HEK293T (cell line): ENCODE results near the gene TTC7B.

ENCODE experiments used
- CTCF ChIA-PET: fragments of 350-600 bp; formaldehyde crosslinking; extraction: SDS; loops from one replicate; lab custom pipeline; 2021; ENCODE audit warnings: antibody characterized with exemption, inconsistent platforms; lab: Yijun Ruan, JAX
- POLR2A ChIA-PET: fragments of 350-600 bp; formaldehyde crosslinking; extraction: SDS; loops from one replicate; lab custom pipeline; 2020; ENCODE audit warnings: antibody characterized with exemption, inconsistent platforms; lab: Yijun Ruan, JAX
- DNase-seq: peaks from one replicate; pipeline ENCODE4 v3.0.0; 2012; ENCODE audit warnings: mixed read lengths; ENCODE audit errors: extremely low spot score
- ARNT ChIP-seq: fragments of 450-650 bp; IDR thresholded peaks from 2 replicates; pipeline ENCODE4 v1.6.1; 2017; ENCODE audit warnings: mild to moderate bottlenecking
- BHLHE40 ChIP-seq: fragments of 450-650 bp; IDR thresholded peaks from 2 replicates; pipeline ENCODE4 v1.6.1; 2016; ENCODE audit warnings: mild to moderate bottlenecking, moderate library complexity, borderline replicate concordance
- CTBP1 ChIP-seq: fragments of 450-650 bp; IDR thresholded peaks from 2 replicates; pipeline ENCODE4 v1.6.1; 2016; ENCODE audit warnings: borderline replicate concordance
- ELF4 ChIP-seq: fragments of 450-650 bp; IDR thresholded peaks from 2 replicates; pipeline ENCODE4 v1.6.1; 2017; ENCODE audit warnings: antibody characterized with exemption
- FOXA1 ChIP-seq: fragments of 450-650 bp; IDR thresholded peaks from 2 replicates; pipeline ENCODE4 v1.6.1; 2016; ENCODE audit warnings: mild to moderate bottlenecking
- FOXK2 ChIP-seq: fragments of 450-650 bp; IDR thresholded peaks from 2 replicates; pipeline ENCODE4 v1.6.1; 2016; ENCODE audit warnings: mild to moderate bottlenecking
- FOXM1 ChIP-seq: fragments of 450-650 bp; IDR thresholded peaks from 2 replicates; pipeline ENCODE4 v1.6.1; 2017; ENCODE audit warnings: mild to moderate bottlenecking, borderline replicate concordance
- HDGF ChIP-seq: fragments of 450-650 bp; IDR thresholded peaks from 2 replicates; pipeline ENCODE4 v1.6.1; 2017; ENCODE audit warnings: antibody characterized with exemption, borderline replicate concordance
- L3MBTL2 ChIP-seq: fragments of 450-650 bp; conservative IDR thresholded peaks from 2 replicates; pipeline ENCODE4 v1.6.1; 2016; ENCODE audit warnings: mild to moderate bottlenecking
- LEF1 ChIP-seq: fragments of 450-650 bp; IDR thresholded peaks from 2 replicates; pipeline ENCODE4 v1.6.1; 2017; ENCODE audit warnings: mild to moderate bottlenecking, borderline replicate concordance
- NFRKB ChIP-seq: fragments of 450-650 bp; IDR thresholded peaks from 2 replicates; pipeline ENCODE4 v1.6.1; 2016; ENCODE audit warnings: mild to moderate bottlenecking, moderate library complexity
- SP1 ChIP-seq: fragments of 450-650 bp; IDR thresholded peaks from 2 replicates; pipeline ENCODE4 v1.6.1; 2017
- SUZ12 ChIP-seq: fragments of 450-650 bp; IDR thresholded peaks from 2 replicates; pipeline ENCODE4 v1.6.1; 2016; ENCODE audit warnings: mild to moderate bottlenecking
- TARDBP ChIP-seq: fragments of 450-650 bp; IDR thresholded peaks from 2 replicates; pipeline ENCODE4 v1.6.1; 2016
- ZNF384 ChIP-seq: fragments of 450-650 bp; IDR thresholded peaks from 2 replicates; pipeline ENCODE4 v1.6.1; 2016
- TF ChIP-seq, protein P1 (sequence below): fragments of 450-650 bp; IDR thresholded peaks from 2 replicates; pipeline ENCODE4 v1.6.1; 2016

Gene TTC7B

DNA sequence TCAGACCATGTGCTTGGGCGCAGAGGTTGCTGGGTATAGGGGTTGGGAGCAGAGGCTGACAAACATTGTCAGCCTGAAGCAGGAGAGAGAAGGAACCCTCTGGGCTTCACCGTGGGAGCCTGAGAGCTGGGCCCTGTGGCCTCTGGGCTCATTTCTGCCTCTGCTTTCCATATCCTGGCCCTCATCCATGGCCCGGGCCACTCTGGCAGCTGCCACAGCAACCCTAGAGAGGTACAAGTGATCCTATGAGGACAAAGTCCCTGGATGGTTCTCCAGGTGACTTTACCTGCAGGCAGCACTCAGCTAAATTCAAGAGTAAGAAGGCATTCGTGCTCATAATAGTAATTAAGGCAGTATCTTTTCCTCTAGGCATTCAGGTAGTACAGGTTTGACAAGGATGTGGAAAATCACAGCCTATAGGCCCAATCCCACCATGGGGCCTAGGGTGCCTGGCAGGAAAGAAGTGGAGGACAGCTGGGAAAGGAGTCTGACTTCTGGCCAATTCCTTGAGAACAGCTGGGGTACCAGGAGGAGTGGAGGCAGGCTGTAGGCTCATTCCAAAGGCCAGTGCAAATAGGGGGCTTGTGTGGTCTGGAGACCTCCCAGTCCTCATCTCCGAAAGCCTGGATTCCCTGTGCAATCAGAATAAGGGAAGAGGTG, 3.6 kb upstream of the TTC7B start:
- POLR2A ChIA-PET, result no interaction called here
- CTCF ChIA-PET, result no interaction called here
- no peak for DNase-seq
- TF ChIP-seq, protein P1, sequence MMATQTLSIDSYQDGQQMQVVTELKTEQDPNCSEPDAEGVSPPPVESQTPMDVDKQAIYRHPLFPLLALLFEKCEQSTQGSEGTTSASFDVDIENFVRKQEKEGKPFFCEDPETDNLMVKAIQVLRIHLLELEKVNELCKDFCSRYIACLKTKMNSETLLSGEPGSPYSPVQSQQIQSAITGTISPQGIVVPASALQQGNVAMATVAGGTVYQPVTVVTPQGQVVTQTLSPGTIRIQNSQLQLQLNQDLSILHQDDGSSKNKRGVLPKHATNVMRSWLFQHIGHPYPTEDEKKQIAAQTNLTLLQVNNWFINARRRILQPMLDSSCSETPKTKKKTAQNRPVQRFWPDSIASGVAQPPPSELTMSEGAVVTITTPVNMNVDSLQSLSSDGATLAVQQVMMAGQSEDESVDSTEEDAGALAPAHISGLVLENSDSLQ, result no peak
- TF ChIP-seq HDGF, result no peak
- no peak for TF ChIP-seq LEF1
- TF ChIP-seq CTBP1, result no peak
- no peak for TF ChIP-seq NFRKB
- no peak for TF ChIP-seq L3MBTL2
- no peak for TF ChIP-seq SUZ12
- no peak for TF ChIP-seq ZNF384
- TF ChIP-seq BHLHE40, result no peak
- no peak for TF ChIP-seq FOXA1
- TF ChIP-seq SP1, result no peak
- no peak for TF ChIP-seq TARDBP
- TF ChIP-seq FOXM1, result no peak
- no peak for TF ChIP-seq FOXK2

DNA sequence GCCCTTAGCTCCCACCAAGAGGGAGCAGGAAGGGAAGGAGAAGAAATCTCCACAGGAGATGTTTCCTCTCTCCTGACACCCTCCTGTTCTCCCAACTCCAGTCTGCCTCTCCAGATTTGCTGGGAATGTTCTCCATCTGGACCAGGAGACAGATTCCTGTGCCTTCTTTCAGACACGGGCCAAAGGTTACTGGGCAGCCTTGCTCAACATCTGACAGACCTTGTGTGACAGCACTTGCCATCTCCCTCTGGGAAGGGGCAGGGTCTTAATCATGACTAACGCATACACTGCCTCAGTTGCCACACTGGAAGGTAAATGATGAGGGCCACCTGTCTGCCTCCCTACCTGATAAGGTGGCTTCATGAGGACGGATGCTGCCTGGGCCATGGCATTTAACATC, 2.5 kb upstream of the TTC7B start:
- TF ChIP-seq FOXK2 (no peak), ELF4 (no peak), TARDBP (no peak), CTBP1 (no peak), NFRKB (no peak), SUZ12 (no peak)
- ChIA-PET POLR2A (interaction anchor here (0.5 kb wide), 1 partner anchor 563 kb away, joined by 3 read pairs; no protein-coding TSS in a partner anchor), CTCF (no interaction called here)
- DNase-seq, result no peak

DNA sequence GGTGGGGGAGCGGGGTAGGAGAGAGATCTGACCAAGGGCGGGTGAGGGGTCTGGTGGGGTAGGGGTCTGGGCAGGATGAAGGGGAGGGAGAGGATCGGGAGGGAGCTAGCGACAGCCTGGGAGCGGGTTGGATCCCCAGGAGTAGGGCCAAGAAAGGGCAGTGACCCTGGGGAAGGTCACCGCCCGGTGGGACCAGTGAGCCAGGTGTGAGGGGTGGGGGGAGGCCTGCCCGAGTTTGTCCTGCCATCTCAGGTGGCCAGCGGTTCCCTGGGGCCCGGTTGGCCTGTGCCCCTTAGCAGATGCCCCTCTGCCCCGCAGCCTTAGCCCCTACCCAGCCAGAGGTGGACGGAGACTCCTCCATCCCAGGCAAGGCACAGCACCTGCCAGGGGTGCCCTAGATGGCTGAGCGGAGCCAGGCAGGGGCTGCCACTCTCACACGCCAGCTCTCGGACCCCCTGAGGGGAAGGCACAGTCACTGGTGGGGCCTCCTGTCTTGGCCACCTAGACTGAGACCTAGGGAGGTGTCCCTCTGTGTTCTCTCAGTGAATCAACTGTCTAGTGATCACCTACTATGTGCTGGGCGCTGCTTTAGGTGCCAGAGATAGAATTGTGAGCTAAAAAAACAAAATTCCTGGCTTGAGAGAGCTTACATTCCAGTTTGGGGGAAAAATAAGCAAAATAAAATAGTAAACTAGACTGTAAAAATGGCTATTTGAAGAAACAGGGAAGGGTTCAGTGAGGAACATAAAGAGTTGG, 629 bp upstream of the TTC7B start:
- DNase-seq, result no peak
- POLR2A ChIA-PET, result interaction anchor here (1.5 to 1.9 kb wide), 3 partner anchors 12 to 298 kb away, joined by 3 to 5 read pairs (median 4); no protein-coding TSS in a partner anchor
- no peak for TF ChIP-seq HDGF
- TF ChIP-seq FOXM1, result no peak
- no peak for TF ChIP-seq FOXA1
- TF ChIP-seq ELF4, result no peak
- TF ChIP-seq LEF1, result no peak
- TF ChIP-seq BHLHE40, result no peak
- no peak for TF ChIP-seq SP1
- TF ChIP-seq FOXK2, result no peak
- no peak for TF ChIP-seq NFRKB
- TF ChIP-seq TARDBP, result no peak
- no peak for TF ChIP-seq ARNT
- no peak for TF ChIP-seq L3MBTL2
- TF ChIP-seq CTBP1, result no peak
- TF ChIP-seq ZNF384, result no peak
- CTCF ChIA-PET, result interaction anchor here (1.1 kb wide), 1 partner anchor 57 kb away, joined by 3 read pairs; no protein-coding TSS in a partner anchor

- DNase-seq, result no peak
- ChIA-PET CTCF (interaction anchor here (0.7 to 1.1 kb wide), 2 partner anchors 9 to 55 kb away, joined by 3 to 4 read pairs; no protein-coding TSS in a partner anchor), POLR2A (interaction anchor here (1.5 to 1.9 kb wide), 3 partner anchors 12 to 299 kb away, joined by 3 to 5 read pairs (median 4); no protein-coding TSS in a partner anchor)
- TF ChIP-seq, protein P1, result no peak
- no peak for TF ChIP-seq BHLHE40
- TF ChIP-seq SUZ12, result no peak
- no peak for TF ChIP-seq NFRKB
- no peak for TF ChIP-seq TARDBP
- no peak for TF ChIP-seq ZNF384
- TF ChIP-seq HDGF, result no peak
These were observed 733 bp downstream of the TTC7B start for GRCh38 chr14:90815572-90815821.

DNA sequence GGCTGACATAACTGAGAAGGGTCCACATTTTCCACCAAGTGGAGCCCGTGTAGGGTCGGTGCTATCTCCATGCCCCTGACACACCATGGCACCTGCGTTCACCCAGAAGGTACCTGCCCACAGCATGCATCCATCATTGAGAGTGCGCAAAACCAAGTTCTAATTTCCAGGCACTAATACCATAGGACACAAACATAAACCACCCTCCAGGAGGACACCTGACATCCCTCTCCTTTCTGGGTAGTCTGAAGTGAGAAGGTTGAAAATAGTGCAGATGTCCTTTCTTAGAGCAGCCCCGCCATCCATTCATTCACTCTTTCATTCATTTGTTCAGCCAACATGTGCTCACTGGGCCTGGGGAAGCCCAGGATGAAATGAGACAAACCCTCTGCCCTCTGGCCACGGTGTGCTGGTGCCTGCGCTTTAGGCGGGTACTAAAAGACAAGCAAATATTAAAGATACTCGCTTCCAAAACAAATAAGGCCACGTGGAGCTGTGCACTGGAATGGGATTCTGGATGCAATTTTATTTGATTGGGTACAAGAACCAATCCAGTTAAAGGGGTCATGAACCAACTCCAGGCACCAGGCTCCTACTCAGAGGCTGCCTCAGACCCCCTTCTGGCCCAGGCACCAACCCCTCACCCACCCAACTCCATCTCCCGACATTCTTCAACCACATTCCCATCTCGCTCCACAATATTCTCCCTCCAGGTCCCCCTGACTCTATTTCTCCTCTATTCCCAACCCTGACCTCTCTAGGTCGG, 1.2 kb downstream of the TTC7B start:
- CTCF ChIA-PET, result interaction anchor here (0.7 kb wide), 1 partner anchor 8 kb away, joined by 4 read pairs; no protein-coding TSS in a partner anchor
- no peak for DNase-seq
- POLR2A ChIA-PET, result interaction anchor here (1.5 to 1.9 kb wide), 2 partner anchors 11 to 13 kb away, joined by 3 to 5 read pairs; no protein-coding TSS in a partner anchor
- TF ChIP-seq ARNT (no peak), LEF1 (no peak), TARDBP (no peak), ELF4 (no peak), BHLHE40 (no peak), SP1 (no peak), FOXA1 (no peak), L3MBTL2 (no peak), FOXK2 (no peak), HDGF (no peak), FOXM1 (no peak), ZNF384 (no peak), NFRKB (no peak), SUZ12 (no peak), CTBP1 (no peak)
- TF ChIP-seq, protein P1, result no peak
